Epithelial cell of esophagus (primary cell): ENCODE results near the gene GALNTL6.

Experiments
- DNase-seq: peaks from one replicate; pipeline ENCODE4 v3.0.0; 2010; ENCODE audit warnings: low read depth
- H3K4me3 ChIP-seq: 2 replicates; pipeline ENCODE4 v1.5.1; 2011; ENCODE audit warnings: mild to moderate bottlenecking, low read length, control low read depth
- TF ChIP-seq, protein P1 (sequence below): IDR thresholded peaks from 2 replicates; pipeline ENCODE4 v1.5.1; 2011; ENCODE audit warnings: low read depth, mild to moderate bottlenecking, low read length, control low read depth, inconsistent platforms; ENCODE audit not compliant: insufficient read depth; ENCODE audit errors: missing control alignments

Gene GALNTL6

DNA sequence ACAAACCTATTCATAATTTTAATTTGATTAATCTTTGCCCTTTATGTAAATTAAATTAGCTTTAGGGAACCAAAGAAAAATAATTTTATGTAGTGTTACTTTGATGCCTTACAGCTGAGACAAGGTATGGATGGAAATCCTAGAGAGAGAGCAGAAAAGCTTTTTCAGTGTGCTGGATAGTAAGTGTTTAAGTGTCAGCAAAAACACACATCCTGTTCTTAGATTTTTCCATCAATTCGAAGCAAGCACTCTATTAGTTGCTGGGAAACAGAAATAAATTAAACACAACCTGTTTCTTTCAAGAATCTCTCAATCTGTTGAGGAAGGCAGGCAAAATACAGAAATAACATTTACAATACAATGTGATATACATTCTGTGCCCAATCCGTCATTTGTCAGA lies 327.8 kb downstream of the GALNTL6 start:
- DNase-seq, result no peak
- no peak overlapping the region for H3K4me3 ChIP-seq
- TF ChIP-seq, protein P1, sequence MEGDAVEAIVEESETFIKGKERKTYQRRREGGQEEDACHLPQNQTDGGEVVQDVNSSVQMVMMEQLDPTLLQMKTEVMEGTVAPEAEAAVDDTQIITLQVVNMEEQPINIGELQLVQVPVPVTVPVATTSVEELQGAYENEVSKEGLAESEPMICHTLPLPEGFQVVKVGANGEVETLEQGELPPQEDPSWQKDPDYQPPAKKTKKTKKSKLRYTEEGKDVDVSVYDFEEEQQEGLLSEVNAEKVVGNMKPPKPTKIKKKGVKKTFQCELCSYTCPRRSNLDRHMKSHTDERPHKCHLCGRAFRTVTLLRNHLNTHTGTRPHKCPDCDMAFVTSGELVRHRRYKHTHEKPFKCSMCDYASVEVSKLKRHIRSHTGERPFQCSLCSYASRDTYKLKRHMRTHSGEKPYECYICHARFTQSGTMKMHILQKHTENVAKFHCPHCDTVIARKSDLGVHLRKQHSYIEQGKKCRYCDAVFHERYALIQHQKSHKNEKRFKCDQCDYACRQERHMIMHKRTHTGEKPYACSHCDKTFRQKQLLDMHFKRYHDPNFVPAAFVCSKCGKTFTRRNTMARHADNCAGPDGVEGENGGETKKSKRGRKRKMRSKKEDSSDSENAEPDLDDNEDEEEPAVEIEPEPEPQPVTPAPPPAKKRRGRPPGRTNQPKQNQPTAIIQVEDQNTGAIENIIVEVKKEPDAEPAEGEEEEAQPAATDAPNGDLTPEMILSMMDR, result no peak

DNA sequence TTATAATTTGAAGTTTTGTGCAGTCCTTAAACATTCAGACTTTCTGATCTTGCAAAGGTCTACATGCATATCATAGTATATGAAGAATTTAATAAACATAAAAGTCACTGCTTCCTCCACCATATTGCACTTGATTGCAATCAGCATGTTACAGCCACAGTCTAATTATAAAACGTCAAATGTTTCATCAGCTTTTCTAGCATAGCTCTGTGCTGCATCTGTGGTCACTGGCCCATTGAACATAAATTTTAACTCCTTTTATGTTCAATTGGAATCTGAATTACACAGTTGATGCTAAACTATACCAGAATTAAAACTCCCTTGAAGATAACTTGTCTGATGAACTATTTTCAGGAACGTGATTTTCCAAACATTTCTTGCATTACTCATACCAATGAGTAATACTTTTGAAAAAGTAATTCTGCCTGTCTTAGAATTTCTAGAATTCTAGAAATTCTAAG lies 329.1 kb downstream of the GALNTL6 start:
- TF ChIP-seq, protein P1, result no peak
- peak; percentile 11 for DNase-seq
- no peak overlapping the region for H3K4me3 ChIP-seq

DNA sequence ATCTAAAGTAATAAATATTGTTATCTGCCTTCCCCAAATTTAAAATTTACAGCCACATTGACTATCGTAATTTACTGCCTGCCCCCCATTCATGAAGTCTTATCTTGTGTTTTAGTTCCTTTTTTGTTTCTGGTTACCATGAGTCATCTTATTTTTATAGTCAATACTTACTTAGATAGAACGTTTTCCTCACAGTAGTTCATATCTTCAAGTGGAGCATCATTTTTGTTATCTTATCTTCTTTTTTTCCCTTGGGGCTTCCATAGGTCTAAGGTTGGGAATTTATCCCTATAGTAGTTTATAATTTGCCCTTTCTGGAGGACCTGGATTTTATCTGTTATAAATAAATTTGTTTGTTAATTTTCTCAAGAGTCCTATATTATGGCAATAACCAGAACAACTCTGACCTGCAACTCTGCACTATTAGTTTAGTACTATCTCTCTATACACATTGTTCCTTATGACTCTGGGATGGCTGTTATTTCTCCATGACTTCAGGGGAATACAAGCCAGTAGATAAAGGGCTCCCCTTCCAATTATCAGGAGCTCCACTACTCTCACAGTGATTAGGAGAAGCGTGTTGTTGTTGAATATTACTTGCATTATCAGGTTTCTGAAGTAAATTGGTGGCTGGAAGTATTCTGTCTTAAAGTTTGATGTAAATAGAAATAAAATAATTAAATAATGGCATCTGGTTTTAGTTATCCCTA lies 330.6 kb downstream of the GALNTL6 start:
- TF ChIP-seq, protein P1, result no peak
- no peak for DNase-seq
- H3K4me3 ChIP-seq, result no peak overlapping the region

DNA sequence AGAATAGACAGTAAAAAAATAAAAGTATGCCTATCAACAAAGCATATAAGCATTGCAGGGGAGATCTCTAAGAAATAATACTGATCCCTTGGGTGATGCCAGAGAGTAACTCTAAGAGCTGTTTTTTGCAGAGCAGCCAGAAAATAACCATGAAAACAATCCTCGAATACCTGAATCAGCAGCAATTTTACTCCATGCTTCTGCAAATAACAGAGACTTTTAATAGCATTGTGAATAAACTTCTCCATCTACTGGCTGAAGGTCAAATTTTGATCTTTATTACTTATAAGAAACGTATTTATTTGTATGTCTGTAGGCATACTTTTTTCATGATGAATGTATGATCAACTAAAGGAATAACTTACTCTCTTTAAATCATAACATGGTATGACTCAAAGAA lies 334.5 kb downstream of the GALNTL6 start:
- TF ChIP-seq, protein P1, result no peak
- DNase-seq, result no peak
- H3K4me3 ChIP-seq, result no peak overlapping the region

DNA sequence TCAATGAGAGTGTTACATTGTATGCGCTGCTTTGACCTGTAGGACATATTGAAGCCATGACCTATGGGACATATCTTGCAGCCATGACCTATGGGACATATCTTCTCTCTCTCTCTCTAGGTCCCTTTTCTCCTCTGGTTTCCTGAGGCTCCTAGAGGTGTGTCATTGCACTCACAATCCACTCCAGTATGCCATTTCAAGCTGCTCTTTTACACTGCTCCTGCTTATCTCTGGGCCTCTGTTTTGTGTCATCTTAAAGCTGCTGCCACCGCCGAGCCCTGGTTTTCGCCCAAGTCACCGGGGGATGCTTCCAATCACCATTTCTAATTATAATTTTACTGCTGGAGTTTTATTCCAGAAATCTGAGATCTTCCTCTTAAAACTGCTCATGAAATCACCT lies 336.1 kb downstream of the GALNTL6 start:
- no peak for DNase-seq
- TF ChIP-seq, protein P1, result no peak
- H3K4me3 ChIP-seq, result no peak overlapping the region

DNA sequence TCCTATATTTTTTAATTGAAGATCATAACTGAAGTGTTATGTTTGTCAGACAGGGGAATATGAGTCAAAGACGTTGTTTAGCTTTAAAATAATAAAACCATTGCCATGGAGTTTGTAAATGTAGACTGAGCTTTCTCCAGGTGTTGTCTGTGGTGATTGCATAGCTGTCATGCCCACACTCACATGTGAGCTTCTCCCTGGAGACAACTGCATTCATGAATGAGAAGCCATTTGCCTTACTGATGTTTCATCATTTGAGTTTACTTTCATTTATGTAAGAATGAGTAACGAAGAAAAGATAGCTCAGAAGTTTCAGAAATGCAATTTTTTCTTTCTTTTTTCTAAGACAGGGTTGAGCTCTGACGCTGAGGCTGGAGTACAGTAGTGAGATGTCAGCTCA lies 339.1 kb downstream of the GALNTL6 start:
- TF ChIP-seq, protein P1, result no peak
- no peak for DNase-seq
- H3K4me3 ChIP-seq, result no peak overlapping the region

DNA sequence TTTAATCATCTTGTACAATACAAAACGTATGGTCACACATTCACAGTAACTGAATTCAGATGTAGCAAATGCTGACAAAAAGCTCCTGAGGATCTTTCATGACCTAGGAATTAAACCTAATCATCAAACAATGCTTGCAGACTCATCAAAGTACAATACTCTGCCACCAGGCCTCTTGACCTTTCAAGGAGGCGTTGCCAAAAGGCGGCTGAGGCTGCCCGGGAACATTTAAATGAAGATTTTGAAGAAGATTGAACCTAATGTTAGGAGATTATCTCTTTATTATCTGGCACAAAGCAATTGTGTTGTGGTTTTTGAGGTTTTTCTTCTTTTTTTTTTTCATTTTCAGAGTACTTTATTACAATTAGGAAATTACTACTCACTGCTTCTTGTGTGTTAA lies 340.5 kb downstream of the GALNTL6 start:
- no peak for DNase-seq
- H3K4me3 ChIP-seq, result no peak overlapping the region
- TF ChIP-seq, protein P1, result no peak
